Measurements from ENCODE around the gene DNM2. TPM values are rescaled to one million over a fixed set of nuclear protein-coding genes. Genes with fewer than 3 reads are reported as not detected.

Gene DNM2
- total and polyA plus RNA-seq, 2 of the 13 experiments (the other 11 are each of a cell fraction or from before 2014, with no cell fraction given), result 41.7 to 59.8 TPM

GRCh38 chr19:10749435-10750384 lies 31.8 kb downstream of the DNM2 start (continued):
- 0 out of 2 replicates have a peak, but pooled peaks have one; percentile 44 for TF ChIP-seq GMEB1 (CRISPR knock-in tag; IDR thresholded peaks at IDR 0.05; ENCODE audit: borderline replicate concordance)
- no peak for TF ChIP-seq DBP (CRISPR knock-in tag; IDR thresholded peaks at IDR 0.05; ENCODE audit: not compliant biosample characterization)
- TF ChIP-seq BCLAF1 (IDR thresholded peaks at IDR 0.05), result no peak
- no peak for TF ChIP-seq STAT6 (CRISPR knock-in tag; IDR thresholded peaks at IDR 0.05; ENCODE audit: borderline replicate concordance)
- no peak for TF ChIP-seq ZNF562 (CRISPR knock-in tag; IDR thresholded peaks at IDR 0.05; ENCODE audit: borderline replicate concordance)
- TF ChIP-seq AHDC1 (CRISPR knock-in tag; IDR thresholded peaks at IDR 0.05; ENCODE audit: borderline replicate concordance), result no peak
- TF ChIP-seq HOXA7 (CRISPR knock-in tag; IDR thresholded peaks at IDR 0.05), result no peak

Data from HepG2 (cell line).